HepG2 (cell line): ENCODE data around the gene MTRF1. TPM values are rescaled to one million over a fixed set of nuclear protein-coding genes. Genes with fewer than 3 reads are reported as not detected.

ENCODE experiments used
- ATAC-seq: fragments of 200-7000 bp; cut with Tn5 transposase; 3 replicates; pipeline ENCODE4 v1.9.1; 2020; ENCODE audit warnings: mild to moderate bottlenecking, moderate library complexity
- BruUV-seq: library from RNA; stranded (reverse); fragments of 400-500 nt; replicated peaks from 2 replicates; lab custom pipeline; 2021; lab: Mats Ljungman, UMichigan
- CTCF ChIA-PET: fragments of 300-600 bp; formaldehyde crosslinking; extraction: SDS; loops from one replicate; lab custom pipeline; 2021; ENCODE audit warnings: low total read pairs, inconsistent platforms, low intra/inter-chr PET ratio; lab: Yijun Ruan, JAX
- POLR2A ChIA-PET: fragments of 350-600 bp; sonication (Branson Sonifier 250); formaldehyde crosslinking; loops from one replicate; lab custom pipeline; 2020; ENCODE audit warnings: antibody characterized with exemption, inconsistent platforms; lab: Yijun Ruan, JAX
- DNase-seq: peaks from one replicate; pipeline ENCODE4 v3.0.0-alpha.2; 2015; ENCODE audit warnings: low spot score
- FAIRE-seq: peaks from 3 replicates; lab custom pipeline; 2011; peaks lifted over from hg19 to GRCh38; lab: Jason Lieb, UNC
- H2AFZ ChIP-seq: one replicate; pipeline ENCODE4 v1.6.1; 2011; ENCODE audit warnings: low read length, inconsistent platforms
- H3K27ac ChIP-seq: fragments of 300-600 bp; 3 replicates; pipeline ENCODE4 v1.8.0; 2011; ENCODE audit warnings: mixed run types, mild to moderate bottlenecking, mixed read lengths, low read length, inconsistent platforms; ENCODE audit not compliant: insufficient read depth; ENCODE audit errors: extremely low read length
- H3K27me3 ChIP-seq, 2 experiments: fragments of 200-600 bp in 1 of 2; 2 replicates in 1 of 2; 3 replicates in 1 of 2; pipeline versions ENCODE4 v1.6.0 to v1.8.0; 2011; ENCODE audit warnings: low read length in 2 of 2, mild to moderate bottlenecking in 2 of 2, moderate library complexity in 2 of 2, inconsistent platforms in 1 of 2; ENCODE audit not compliant: insufficient read depth in 2 of 2, control insufficient read depth in 1 of 2
- H3K36me3 ChIP-seq, 2 experiments: fragments of 200-600 bp in 1 of 2; replicated peaks in 1 of 2; 2 replicates in 1 of 2; 3 replicates in 1 of 2; pipeline versions ENCODE4 v1.5.1 to v1.8.0; 2011; ENCODE audit warnings: low read length in 2 of 2, inconsistent platforms in 1 of 2; ENCODE audit not compliant: insufficient read depth in 2 of 2, control insufficient read depth in 1 of 2
- H3K4me1 ChIP-seq: 2 replicates; pipeline ENCODE4 v1.5.1; 2012; ENCODE audit warnings: low read length, inconsistent platforms; ENCODE audit not compliant: insufficient read depth
- H3K4me2 ChIP-seq: 2 replicates; pipeline ENCODE4 v1.6.0; 2011; ENCODE audit warnings: low read depth, low read length, inconsistent platforms
- H3K4me3 ChIP-seq, 3 experiments: fragments of 200-600 bp in 1 of 3; sonication (generic), shearing (Covaris generic) in 1 of 3; replicated peaks in 1 of 3; 2 replicates each; pipeline ENCODE4 v1.5.1; 2011 to 2016; ENCODE audit warnings: low read length in 3 of 3, inconsistent platforms in 2 of 3, low read depth in 2 of 3, mild to moderate bottlenecking in 2 of 3, control low read depth in 1 of 3, mixed read lengths in 1 of 3; ENCODE audit not compliant: insufficient read depth in 1 of 3
- H3K79me2 ChIP-seq: one replicate; pipeline ENCODE4 v1.6.1; 2011; ENCODE audit warnings: low read length, inconsistent platforms; ENCODE audit not compliant: insufficient read depth
- H3K9ac ChIP-seq: 2 replicates; pipeline ENCODE4 v1.6.0; 2011; ENCODE audit warnings: mild to moderate bottlenecking, low read depth, low read length, inconsistent platforms; ENCODE audit not compliant: insufficient read depth
- H3K9me3 ChIP-seq: 2 replicates; pipeline ENCODE4 v1.5.1; 2012; ENCODE audit warnings: mild to moderate bottlenecking, low read length
- H4K20me1 ChIP-seq: 2 replicates; pipeline ENCODE4 v1.6.0; 2011; ENCODE audit warnings: inconsistent platforms, mild to moderate bottlenecking, low read length, moderate library complexity; ENCODE audit not compliant: insufficient read depth
- CHCHD3 ChIP-seq: sonication (generic); formaldehyde crosslinking; IDR thresholded peaks from 2 replicates; pipeline ENCODE4 v1.8.0; 2022; ENCODE audit warnings: mild to moderate bottlenecking, missing genetic modification reagents, moderate library complexity
- GLI4 ChIP-seq: sonication (generic); formaldehyde crosslinking; IDR thresholded peaks from 2 replicates; pipeline ENCODE4 v1.5.1; 2020; ENCODE audit warnings: missing genetic modification reagents, mild to moderate bottlenecking, moderate library complexity, borderline replicate concordance
- HNF4A ChIP-seq: sonication (generic); formaldehyde crosslinking; IDR thresholded peaks from 2 replicates; pipeline ENCODE4 v1.4.0; 2020; ENCODE audit warnings: missing genetic modification reagents
- MTA1 ChIP-seq: sonication (generic); formaldehyde crosslinking; IDR thresholded peaks from 2 replicates; pipeline ENCODE4 v1.4.0; 2020; ENCODE audit warnings: missing genetic modification reagents, mild to moderate bottlenecking, borderline replicate concordance
- SCMH1 ChIP-seq: sonication (generic); formaldehyde crosslinking; IDR thresholded peaks from 2 replicates; pipeline ENCODE4 v1.9.0; 2021; ENCODE audit warnings: missing genetic modification reagents, mild to moderate bottlenecking, borderline replicate concordance
- TEAD3 ChIP-seq: optimal IDR thresholded peaks from 2 replicates; pipeline ENCODE3; 2016; ENCODE audit warnings: borderline replicate concordance
- ZNF121 ChIP-seq: sonication (generic); formaldehyde crosslinking; IDR thresholded peaks from 2 replicates; pipeline ENCODE4 v1.5.0; 2020; ENCODE audit warnings: mild to moderate bottlenecking, missing genetic modification reagents
- ZNF432 ChIP-seq: sonication (generic); formaldehyde crosslinking; IDR thresholded peaks from 2 replicates; pipeline ENCODE4 v1.5.0; 2020; ENCODE audit warnings: missing genetic modification reagents, mild to moderate bottlenecking, borderline replicate concordance
- in situ Hi-C: cut with HindIII; loops from 2 replicates; pipeline ENCODE4 v1.10.0; 2017; ENCODE audit warnings: low pct_unique_long_range_greater_than_20kb; ENCODE audit not compliant: extremely low pct_ligation_motif_present
- intact Hi-C: fragments of 100-400 bp; cut with micrococcal nuclease; formaldehyde crosslinking; loops from one replicate; pipeline ENCODE4 v1.10.0; 2022; ENCODE audit not compliant: unreplicated experiment
- polyA plus RNA-seq, 8 experiments: library from polyadenylated mRNA; depleted of rRNA in 3 of 8; stranded (reverse) in 7 of 8; unstranded in 1 of 8; fragments of >200 nt; fragmentation: Illumina TruSeq in 4 of 8; extraction: Trizol in 4 of 8; gene quantifications; 2 replicates each; pipeline versions ENCODE4 v1.2.1 to v1.2.3, GENCODE V29; 2011 to 2016; ENCODE audit warnings: low read depth in 4 of 8, missing spikeins in 1 of 8, mixed read lengths in 1 of 8; ENCODE audit not compliant: insufficient read depth in 1 of 8
- total RNA-seq, 5 experiments: library from RNA; depleted of rRNA; stranded (reverse); fragments of >200 nt; fragmentation: Illumina TruSeq; extraction: Trizol; gene quantifications; 2 replicates each; pipeline ENCODE4 v1.2.3, GENCODE V29; 2016; ENCODE audit warnings: low read depth in 1 of 5
- TF ChIP-seq, protein P1 (sequence below): sonication (generic); formaldehyde crosslinking; IDR thresholded peaks from 2 replicates; pipeline ENCODE4 v1.5.0; 2020; ENCODE audit warnings: mild to moderate bottlenecking, missing genetic modification reagents

MTRF1 gene
- total and polyA plus RNA-seq, 2 of the 13 experiments (the other 11 are each of a cell fraction or from before 2014, with no cell fraction given): 21.6 to 27.2 TPM

DNA sequence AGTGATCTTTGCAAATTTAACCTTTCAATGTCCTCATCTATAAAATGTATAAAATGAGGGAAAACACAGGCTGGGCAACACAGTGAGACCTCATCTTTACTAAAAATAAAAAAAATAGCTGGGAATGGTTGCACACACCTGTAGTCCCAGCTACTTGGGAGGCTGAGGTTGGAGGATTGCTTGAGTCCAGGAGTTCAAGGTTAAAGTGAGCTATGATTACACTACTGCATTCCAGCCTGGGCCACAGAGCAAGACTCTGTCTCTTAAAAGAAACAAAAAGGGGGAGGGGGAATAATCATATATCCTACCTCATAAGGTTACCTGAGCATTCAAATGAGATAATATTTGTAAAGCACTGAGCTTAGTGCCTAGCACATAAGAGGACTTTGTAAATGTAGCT, 5.8 kb downstream of the MTRF1 start:
- no TSS peak for BruUV-seq
- H4K20me1 ChIP-seq: no peaks in the 10 kb centered on the region
- H3K27me3 ChIP-seq: no peaks in the 10 kb centered on the region
- H3K4me2 ChIP-seq: no peak overlapping the region
- DNase-seq: peak; percentile 10
- no peak for FAIRE-seq
- no peak overlapping the region for H3K4me3 ChIP-seq
- no peak for TF ChIP-seq ZNF432 (CRISPR knock-in tag)
- TF ChIP-seq HNF4A (CRISPR knock-in tag): peak; percentile 64; the same call in 1 of the 2 replicates
- peak; percentile 81 for TF ChIP-seq ZNF121
- no peak for TF ChIP-seq MTA1 (CRISPR knock-in tag)
- peak; percentile 46 for TF ChIP-seq TEAD3
- no peak for TF ChIP-seq GLI4 (CRISPR knock-in tag)
- no peak for TF ChIP-seq CHCHD3 (CRISPR knock-in tag)
- TF ChIP-seq, protein P1, sequence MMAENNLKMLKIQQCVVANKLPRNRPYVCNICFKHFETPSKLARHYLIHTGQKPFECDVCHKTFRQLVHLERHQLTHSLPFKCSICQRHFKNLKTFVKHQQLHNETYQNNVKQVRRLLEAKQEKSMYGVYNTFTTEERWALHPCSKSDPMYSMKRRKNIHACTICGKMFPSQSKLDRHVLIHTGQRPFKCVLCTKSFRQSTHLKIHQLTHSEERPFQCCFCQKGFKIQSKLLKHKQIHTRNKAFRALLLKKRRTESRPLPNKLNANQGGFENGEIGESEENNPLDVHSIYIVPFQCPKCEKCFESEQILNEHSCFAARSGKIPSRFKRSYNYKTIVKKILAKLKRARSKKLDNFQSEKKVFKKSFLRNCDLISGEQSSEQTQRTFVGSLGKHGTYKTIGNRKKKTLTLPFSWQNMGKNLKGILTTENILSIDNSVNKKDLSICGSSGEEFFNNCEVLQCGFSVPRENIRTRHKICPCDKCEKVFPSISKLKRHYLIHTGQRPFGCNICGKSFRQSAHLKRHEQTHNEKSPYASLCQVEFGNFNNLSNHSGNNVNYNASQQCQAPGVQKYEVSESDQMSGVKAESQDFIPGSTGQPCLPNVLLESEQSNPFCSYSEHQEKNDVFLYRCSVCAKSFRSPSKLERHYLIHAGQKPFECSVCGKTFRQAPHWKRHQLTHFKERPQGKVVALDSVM (CRISPR knock-in tag): peak; percentile 88
- no peak for TF ChIP-seq SCMH1
- no peak for ATAC-seq
- CTCF ChIA-PET: no interaction called here
- intact Hi-C loops (no loop called here), in situ Hi-C loops (no loop called here)
- no peaks in the 10 kb centered on the region for H3K9me3 ChIP-seq
- no peak overlapping the region for H3K27ac ChIP-seq
- no peak overlapping the region for H3K9ac ChIP-seq
- peaks cover 1 to 6% of the 10 kb centered on the region in 2 experiments; a peak in 3 of 5 replicates for H3K36me3 ChIP-seq
- peaks cover 80% of the 10 kb centered on the region for H3K4me1 ChIP-seq
- peaks cover 11% of the 10 kb centered on the region for H3K79me2 ChIP-seq
- POLR2A ChIA-PET: interaction anchor here (0.6 kb wide), 1 partner anchor 471 kb away, joined by 3 read pairs; no protein-coding TSS in a partner anchor
- no peak overlapping the region for H2AFZ ChIP-seq
